ENCODE data around the gene HSD17B13.

HSD17B13 gene

GRCh38 chr4:87274327-87274726 is 48.4 kb downstream of the HSD17B13 start:
- no peaks in the 10 kb centered on the region for H3K27me3 ChIP-seq (ENCODE audit: control insufficient read depth, insufficient read depth, low read length)
- no peak overlapping the region for H3K27ac ChIP-seq
- no peaks in the 10 kb centered on the region for H3K79me2 ChIP-seq
- H3K9me3 ChIP-seq (ENCODE audit: control insufficient read depth, low read length): no peaks in the 10 kb centered on the region
- H3K9ac ChIP-seq: no peak overlapping the region
- peaks cover 3% of the 10 kb centered on the region for H3K36me3 ChIP-seq (ENCODE audit: control insufficient read depth, insufficient read depth, low read length)
- no peak overlapping the region for H2AFZ ChIP-seq
- H3K4me2 ChIP-seq (ENCODE audit: low read length): no peak overlapping the region
- TF ChIP-seq CTCF (IDR thresholded peaks at IDR 0.05): no peak
- no peak overlapping the region for H3K4me3 ChIP-seq (ENCODE audit: low read depth, low read length)
- no peaks in the 10 kb centered on the region for H3K4me1 ChIP-seq

- Histone ChIP-seq H3K36me3 (ENCODE audit: control insufficient read depth, insufficient read depth, low read length) (peaks cover 3% of the 10 kb centered on the region), H3K4me1 (no peaks in the 10 kb centered on the region), H2AFZ (no peak overlapping the region), H3K9me3 (ENCODE audit: control insufficient read depth, low read length) (no peaks in the 10 kb centered on the region), H3K27me3 (ENCODE audit: control insufficient read depth, insufficient read depth, low read length) (no peaks in the 10 kb centered on the region), H3K4me3 (ENCODE audit: low read depth, low read length) (no peak overlapping the region), H3K4me2 (ENCODE audit: low read length) (no peak overlapping the region), H3K9ac (no peak overlapping the region), H3K27ac (no peak overlapping the region), H3K79me2 (no peaks in the 10 kb centered on the region)
- no peak for TF ChIP-seq CTCF (IDR thresholded peaks at IDR 0.05)
Measured at GRCh38 chr4:87270825-87271224, 51.9 kb downstream of the HSD17B13 start.

GRCh38 chr4:87270144-87270543 is 52.5 kb downstream of the HSD17B13 start:
- Histone ChIP-seq H3K4me1 (no peaks in the 10 kb centered on the region), H3K9ac (no peak overlapping the region), H3K36me3 (ENCODE audit: control insufficient read depth, insufficient read depth, low read length) (peaks cover 3% of the 10 kb centered on the region), H3K4me2 (ENCODE audit: low read length) (no peak overlapping the region), H3K27ac (no peak overlapping the region), H3K9me3 (ENCODE audit: control insufficient read depth, low read length) (no peaks in the 10 kb centered on the region), H2AFZ (no peak overlapping the region), H3K79me2 (no peaks in the 10 kb centered on the region), H3K4me3 (ENCODE audit: low read depth, low read length) (no peak overlapping the region), H3K27me3 (ENCODE audit: control insufficient read depth, insufficient read depth, low read length) (no peaks in the 10 kb centered on the region)
- no peak for TF ChIP-seq CTCF (IDR thresholded peaks at IDR 0.05)

- H3K4me2 ChIP-seq (ENCODE audit: low read length): no peak overlapping the region
- H3K9ac ChIP-seq: no peak overlapping the region
- no peaks in the 10 kb centered on the region for H3K9me3 ChIP-seq (ENCODE audit: control insufficient read depth, low read length)
- H3K4me1 ChIP-seq: no peaks in the 10 kb centered on the region
- H3K27me3 ChIP-seq (ENCODE audit: control insufficient read depth, insufficient read depth, low read length): no peaks in the 10 kb centered on the region
- TF ChIP-seq CTCF (IDR thresholded peaks at IDR 0.05): no peak
- no peaks in the 10 kb centered on the region for H3K79me2 ChIP-seq
- H2AFZ ChIP-seq: no peak overlapping the region
- H3K4me3 ChIP-seq (ENCODE audit: low read depth, low read length): no peak overlapping the region
- H3K27ac ChIP-seq: no peak overlapping the region
- H3K36me3 ChIP-seq (ENCODE audit: control insufficient read depth, insufficient read depth, low read length): peaks cover 3% of the 10 kb centered on the region
Measured at GRCh38 chr4:87268411-87268810, 54.3 kb downstream of the HSD17B13 start.

- Histone ChIP-seq H3K36me3 (ENCODE audit: control insufficient read depth, insufficient read depth, low read length) (peaks cover 3% of the 10 kb centered on the region), H3K27me3 (ENCODE audit: control insufficient read depth, insufficient read depth, low read length) (no peaks in the 10 kb centered on the region), H3K79me2 (no peaks in the 10 kb centered on the region), H3K4me2 (ENCODE audit: low read length) (no peak overlapping the region), H3K9ac (no peak overlapping the region), H3K4me1 (no peaks in the 10 kb centered on the region), H3K27ac (no peak overlapping the region), H2AFZ (peak overlapping the region; percentile 46), H3K4me3 (ENCODE audit: low read depth, low read length) (no peak overlapping the region), H3K9me3 (ENCODE audit: control insufficient read depth, low read length) (no peaks in the 10 kb centered on the region)
- TF ChIP-seq CTCF (IDR thresholded peaks at IDR 0.05): no peak
Measured at GRCh38 chr4:87266986-87267385, 55.7 kb downstream of the HSD17B13 start.

Measured in parathyroid adenoma (tissue), 2 donors.